HEK293 (cell line): ENCODE results near the gene NEDD1.

ENCODE experiments used
- HOXA7 ChIP-seq: sonication (generic); formaldehyde crosslinking; IDR thresholded peaks from 2 replicates; pipeline ENCODE4 v1.8.1; 2022; ENCODE audit warnings: missing genetic modification reagents, borderline replicate concordance
- SALL2 ChIP-seq: fragments of 450-650 bp; formaldehyde crosslinking; IDR thresholded peaks from 2 replicates; pipeline ENCODE4 v1.5.0; 2017; ENCODE audit warnings: missing biosample characterization, mild to moderate bottlenecking, missing genetic modification characterization, borderline replicate concordance
- SETDB1 ChIP-seq: IDR thresholded peaks from one replicate; pipeline ENCODE4 v1.6.1; 2017; ENCODE audit warnings: mild to moderate bottlenecking, low read length, moderate library complexity, mixed read lengths; ENCODE audit not compliant: insufficient read length
- WT1 ChIP-seq: fragments of 450-650 bp; formaldehyde crosslinking; IDR thresholded peaks from 2 replicates; pipeline ENCODE4 v1.5.1; 2016; ENCODE audit warnings: missing biosample characterization, missing genetic modification characterization
- ZNF585B ChIP-seq: fragments of 450-650 bp; formaldehyde crosslinking; IDR thresholded peaks from 2 replicates; pipeline ENCODE4 v1.5.1; 2016; ENCODE audit warnings: missing biosample characterization, missing genetic modification characterization
- ZNF629 ChIP-seq: fragments of 450-650 bp; formaldehyde crosslinking; IDR thresholded peaks from 2 replicates; pipeline ENCODE4 v1.5.1; 2017; ENCODE audit warnings: missing biosample characterization, missing genetic modification characterization
- ZNF658 ChIP-seq: fragments of 450-650 bp; formaldehyde crosslinking; IDR thresholded peaks from 2 replicates; pipeline ENCODE4; 2016; ENCODE audit warnings: missing biosample characterization, missing genetic modification characterization
- TF ChIP-seq, protein P1 (sequence below): fragments of 450-650 bp; formaldehyde crosslinking; IDR thresholded peaks from 2 replicates; pipeline ENCODE4 v1.5.1; 2016; ENCODE audit warnings: missing biosample characterization, missing genetic modification characterization
- TF ChIP-seq, protein P2 (sequence below): sonication (generic); formaldehyde crosslinking; IDR thresholded peaks from 2 replicates; pipeline ENCODE4 v1.8.1; 2022; ENCODE audit warnings: mild to moderate bottlenecking, moderate library complexity, missing genetic modification reagents
- TF ChIP-seq, protein P3 (sequence below): fragments of 450-650 bp; formaldehyde crosslinking; IDR thresholded peaks from 2 replicates; pipeline ENCODE4 v1.5.1; 2016; ENCODE audit warnings: missing biosample characterization, missing genetic modification characterization

GRCh38 chr12:96879301-96879700 lies 27.8 kb upstream of the NEDD1 start:
- TF ChIP-seq SETDB1 (no peak), ZNF658 (no peak), WT1 (tag by site-specific recombination) (no peak), ZNF629 (no peak), HOXA7 (CRISPR knock-in tag) (no peak), ZNF585B (tag by site-specific recombination) (no peak), SALL2 (no peak)
- TF ChIP-seq, protein P1, sequence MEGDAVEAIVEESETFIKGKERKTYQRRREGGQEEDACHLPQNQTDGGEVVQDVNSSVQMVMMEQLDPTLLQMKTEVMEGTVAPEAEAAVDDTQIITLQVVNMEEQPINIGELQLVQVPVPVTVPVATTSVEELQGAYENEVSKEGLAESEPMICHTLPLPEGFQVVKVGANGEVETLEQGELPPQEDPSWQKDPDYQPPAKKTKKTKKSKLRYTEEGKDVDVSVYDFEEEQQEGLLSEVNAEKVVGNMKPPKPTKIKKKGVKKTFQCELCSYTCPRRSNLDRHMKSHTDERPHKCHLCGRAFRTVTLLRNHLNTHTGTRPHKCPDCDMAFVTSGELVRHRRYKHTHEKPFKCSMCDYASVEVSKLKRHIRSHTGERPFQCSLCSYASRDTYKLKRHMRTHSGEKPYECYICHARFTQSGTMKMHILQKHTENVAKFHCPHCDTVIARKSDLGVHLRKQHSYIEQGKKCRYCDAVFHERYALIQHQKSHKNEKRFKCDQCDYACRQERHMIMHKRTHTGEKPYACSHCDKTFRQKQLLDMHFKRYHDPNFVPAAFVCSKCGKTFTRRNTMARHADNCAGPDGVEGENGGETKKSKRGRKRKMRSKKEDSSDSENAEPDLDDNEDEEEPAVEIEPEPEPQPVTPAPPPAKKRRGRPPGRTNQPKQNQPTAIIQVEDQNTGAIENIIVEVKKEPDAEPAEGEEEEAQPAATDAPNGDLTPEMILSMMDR (tag by site-specific recombination) = no peak
- TF ChIP-seq, protein P2, sequence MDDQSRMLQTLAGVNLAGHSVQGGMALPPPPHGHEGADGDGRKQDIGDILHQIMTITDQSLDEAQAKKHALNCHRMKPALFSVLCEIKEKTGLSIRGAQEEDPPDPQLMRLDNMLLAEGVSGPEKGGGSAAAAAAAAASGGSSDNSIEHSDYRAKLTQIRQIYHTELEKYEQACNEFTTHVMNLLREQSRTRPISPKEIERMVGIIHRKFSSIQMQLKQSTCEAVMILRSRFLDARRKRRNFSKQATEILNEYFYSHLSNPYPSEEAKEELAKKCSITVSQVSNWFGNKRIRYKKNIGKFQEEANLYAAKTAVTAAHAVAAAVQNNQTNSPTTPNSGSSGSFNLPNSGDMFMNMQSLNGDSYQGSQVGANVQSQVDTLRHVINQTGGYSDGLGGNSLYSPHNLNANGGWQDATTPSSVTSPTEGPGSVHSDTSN (CRISPR knock-in tag) = no peak
- TF ChIP-seq, protein P3, sequence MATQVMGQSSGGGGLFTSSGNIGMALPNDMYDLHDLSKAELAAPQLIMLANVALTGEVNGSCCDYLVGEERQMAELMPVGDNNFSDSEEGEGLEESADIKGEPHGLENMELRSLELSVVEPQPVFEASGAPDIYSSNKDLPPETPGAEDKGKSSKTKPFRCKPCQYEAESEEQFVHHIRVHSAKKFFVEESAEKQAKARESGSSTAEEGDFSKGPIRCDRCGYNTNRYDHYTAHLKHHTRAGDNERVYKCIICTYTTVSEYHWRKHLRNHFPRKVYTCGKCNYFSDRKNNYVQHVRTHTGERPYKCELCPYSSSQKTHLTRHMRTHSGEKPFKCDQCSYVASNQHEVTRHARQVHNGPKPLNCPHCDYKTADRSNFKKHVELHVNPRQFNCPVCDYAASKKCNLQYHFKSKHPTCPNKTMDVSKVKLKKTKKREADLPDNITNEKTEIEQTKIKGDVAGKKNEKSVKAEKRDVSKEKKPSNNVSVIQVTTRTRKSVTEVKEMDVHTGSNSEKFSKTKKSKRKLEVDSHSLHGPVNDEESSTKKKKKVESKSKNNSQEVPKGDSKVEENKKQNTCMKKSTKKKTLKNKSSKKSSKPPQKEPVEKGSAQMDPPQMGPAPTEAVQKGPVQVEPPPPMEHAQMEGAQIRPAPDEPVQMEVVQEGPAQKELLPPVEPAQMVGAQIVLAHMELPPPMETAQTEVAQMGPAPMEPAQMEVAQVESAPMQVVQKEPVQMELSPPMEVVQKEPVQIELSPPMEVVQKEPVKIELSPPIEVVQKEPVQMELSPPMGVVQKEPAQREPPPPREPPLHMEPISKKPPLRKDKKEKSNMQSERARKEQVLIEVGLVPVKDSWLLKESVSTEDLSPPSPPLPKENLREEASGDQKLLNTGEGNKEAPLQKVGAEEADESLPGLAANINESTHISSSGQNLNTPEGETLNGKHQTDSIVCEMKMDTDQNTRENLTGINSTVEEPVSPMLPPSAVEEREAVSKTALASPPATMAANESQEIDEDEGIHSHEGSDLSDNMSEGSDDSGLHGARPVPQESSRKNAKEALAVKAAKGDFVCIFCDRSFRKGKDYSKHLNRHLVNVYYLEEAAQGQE (tag by site-specific recombination) = no peak
